ENCODE results near the gene CFAP58.

Gene CFAP58

DNA sequence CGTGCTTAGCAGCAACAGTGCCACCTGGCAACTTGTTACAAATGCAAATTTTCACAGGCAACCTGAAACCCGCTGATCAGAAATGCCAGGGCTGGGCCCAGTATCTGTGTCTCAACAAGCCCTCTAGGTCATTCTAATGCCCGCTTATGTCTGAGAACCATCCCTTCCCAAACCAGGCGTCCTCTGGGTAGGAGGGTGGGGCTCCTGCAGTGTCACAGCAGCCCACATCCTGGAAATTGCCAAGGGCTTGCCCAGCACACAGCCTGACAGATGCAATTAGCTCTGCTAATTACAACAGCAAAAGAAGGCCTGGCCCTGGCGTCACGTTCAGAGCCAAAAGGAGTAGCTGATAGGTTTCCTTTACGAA, 31.2 kb upstream of the CFAP58 start:
- DNase-seq, result peak; percentile 40 to 72 (median 62)

DNA sequence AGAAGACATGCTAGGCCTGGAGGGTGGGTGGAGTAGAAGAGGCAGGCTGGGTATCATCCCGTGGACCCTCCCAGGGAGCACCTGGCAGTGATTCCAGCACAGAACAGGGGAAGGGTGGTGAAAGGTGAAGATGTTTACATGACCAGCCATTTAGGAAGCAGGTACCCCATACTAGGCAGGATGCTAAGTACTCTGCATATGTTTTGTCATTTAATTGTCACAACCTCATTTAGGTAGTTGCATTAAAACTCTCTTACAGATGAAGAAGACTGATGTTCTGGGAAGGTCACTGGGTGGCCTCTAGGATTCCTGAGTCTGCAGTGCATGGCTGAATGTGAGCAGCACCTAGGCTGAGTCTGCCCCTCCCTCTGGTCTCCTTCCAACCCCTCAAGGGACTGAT, 30.5 kb upstream of the CFAP58 start:
- no peak for DNase-seq

DNA sequence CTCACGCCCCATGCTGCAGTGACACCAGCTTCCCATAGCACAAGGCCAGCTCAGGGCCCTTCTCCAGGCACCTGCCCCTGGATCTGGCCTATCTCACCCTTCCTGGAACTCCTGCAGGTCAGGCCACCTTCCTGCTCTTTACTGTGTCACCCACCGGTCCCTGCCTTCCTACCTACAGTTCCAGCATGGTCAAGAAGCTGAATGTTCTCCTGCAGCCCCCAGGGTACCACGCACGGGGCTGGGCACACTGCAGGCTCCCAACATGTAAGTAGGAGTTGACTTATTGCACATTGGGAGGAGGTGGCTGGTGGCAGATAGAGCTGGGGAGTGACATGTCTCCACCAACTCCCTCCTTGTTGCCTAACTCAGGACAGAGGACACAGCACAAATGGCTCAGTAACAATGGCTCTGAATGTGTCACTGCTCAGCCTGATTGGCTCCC, 29.9 kb upstream of the CFAP58 start:
- DNase-seq, result peak; percentile 63 to 79 (median 76)

DNA sequence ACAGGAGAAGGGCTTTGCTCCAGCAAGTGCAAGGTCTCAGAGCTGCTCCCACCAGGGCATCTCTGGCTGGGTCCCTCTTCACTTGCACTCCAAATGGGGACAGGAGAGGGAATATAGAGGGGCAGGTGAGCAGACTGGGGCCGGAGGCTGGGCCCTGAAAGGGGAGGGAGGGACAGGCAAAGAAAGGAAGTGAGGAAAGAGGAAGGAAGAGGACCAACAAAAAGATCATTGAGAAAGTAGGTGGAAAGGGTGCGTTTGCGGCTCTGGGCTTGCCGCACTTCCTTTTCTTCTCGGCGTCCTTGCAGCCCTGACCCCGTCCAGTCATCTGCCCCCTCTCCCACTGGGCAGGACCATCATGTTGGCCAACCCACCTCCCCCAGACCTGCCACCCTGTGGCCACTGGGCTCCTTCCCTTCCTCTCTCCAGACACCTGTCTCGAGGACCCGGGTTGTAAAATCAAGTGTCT, 29.4 kb upstream of the CFAP58 start:
- DNase-seq, result peak; percentile 84 to 94 (median 90)

DNA sequence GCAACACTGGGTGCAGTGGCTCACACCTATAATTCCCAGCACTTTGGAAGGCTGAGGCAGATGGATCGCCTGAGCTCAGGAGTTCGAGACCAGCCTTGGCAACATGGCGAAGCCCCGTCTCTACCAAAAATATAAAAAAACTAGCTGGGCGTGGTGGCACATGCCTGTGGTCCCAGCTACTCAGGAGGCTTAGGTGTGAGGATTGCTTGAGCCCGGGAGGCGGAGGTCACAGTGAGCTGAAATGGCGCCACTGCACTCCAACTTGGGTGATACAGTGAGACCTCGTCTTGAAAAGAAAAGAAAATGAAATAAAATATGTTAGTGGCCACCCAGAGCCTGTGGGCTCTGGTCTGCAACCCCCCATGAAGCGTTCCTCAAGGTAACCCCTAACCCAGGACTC, 28.7 kb upstream of the CFAP58 start:
- no peak for DNase-seq

DNA sequence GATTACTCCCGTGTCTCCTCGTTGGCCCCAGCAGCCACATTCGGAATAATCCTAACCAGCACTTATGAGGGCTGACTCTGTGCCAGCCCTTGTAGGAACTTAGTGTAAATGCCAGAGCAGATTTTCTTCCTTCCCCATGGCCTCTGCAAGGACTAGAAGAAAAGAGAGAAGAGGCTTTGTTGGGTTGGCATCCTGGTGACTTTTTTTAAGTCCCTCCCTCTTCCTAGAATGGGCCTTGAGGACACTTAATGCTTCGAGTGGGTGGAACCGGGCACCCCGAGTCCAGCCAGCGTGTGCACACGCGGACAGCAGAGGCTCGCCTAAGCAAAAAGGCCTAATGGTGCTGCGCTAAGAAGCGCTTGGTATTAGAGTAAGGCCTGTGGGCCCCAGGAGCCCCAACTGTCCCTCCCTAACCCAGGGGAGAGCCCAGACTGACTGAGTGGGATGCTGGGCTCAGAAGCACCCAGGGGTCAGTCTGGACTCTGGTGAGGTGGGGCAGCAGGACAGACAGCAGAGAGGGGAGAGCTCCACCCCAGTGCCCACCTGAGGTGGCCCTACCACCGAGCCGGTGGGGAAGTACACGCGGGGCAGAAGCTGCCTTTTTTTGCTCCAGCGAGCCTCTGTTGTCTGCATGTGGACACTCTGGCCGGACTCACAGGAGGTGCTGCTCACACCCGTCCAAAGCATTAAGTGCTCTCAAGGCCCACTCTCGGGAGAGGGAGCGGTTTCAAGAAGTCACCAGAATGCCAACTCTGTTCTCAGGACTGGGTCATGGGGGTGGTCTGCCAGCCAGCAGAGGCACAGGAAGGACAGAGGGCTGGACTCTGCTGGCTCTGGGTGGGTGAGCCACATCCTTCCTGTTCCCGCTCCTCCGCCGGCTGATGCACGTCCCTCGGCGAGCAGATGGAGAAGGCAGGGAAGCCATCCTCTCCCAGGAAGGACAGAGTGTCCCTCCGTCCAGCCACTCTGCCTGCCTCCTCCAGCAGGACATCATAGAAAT, 27.9 kb upstream of the CFAP58 start:
- DNase-seq, result peak; percentile 76 to 89 (median 87)

DNA sequence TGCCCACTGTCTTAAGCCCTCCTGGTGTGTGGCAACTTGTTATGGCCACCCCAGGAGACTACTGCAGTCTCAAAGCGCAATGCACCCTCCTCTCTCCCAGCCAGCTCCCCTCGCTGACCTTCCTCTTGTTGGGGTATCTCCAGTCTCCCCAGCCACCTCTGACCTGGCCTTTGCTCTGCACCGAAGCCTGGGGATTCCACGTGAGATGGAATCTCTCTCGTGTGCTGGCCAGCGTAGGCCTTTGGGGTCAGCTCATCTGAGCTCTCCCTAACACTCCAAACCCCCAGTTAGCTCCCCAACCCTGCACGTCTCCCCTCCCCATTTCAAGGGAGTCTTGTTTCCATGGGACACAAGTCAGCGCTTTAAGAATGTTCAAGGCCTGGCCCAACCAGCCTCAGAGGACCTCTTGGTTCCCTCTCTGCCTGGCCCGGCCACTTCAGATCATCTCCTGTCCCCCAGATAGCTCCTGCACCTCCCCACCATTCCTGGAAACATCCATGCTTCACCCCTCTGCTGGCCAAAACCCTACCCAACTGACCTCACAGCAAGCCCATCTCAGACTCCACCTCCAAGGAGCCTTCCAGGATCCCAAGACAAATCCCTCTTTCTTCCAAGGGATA, 26.5 kb upstream of the CFAP58 start:
- peak in 1 of 4 experiments; percentile 3 for DNase-seq

DNA sequence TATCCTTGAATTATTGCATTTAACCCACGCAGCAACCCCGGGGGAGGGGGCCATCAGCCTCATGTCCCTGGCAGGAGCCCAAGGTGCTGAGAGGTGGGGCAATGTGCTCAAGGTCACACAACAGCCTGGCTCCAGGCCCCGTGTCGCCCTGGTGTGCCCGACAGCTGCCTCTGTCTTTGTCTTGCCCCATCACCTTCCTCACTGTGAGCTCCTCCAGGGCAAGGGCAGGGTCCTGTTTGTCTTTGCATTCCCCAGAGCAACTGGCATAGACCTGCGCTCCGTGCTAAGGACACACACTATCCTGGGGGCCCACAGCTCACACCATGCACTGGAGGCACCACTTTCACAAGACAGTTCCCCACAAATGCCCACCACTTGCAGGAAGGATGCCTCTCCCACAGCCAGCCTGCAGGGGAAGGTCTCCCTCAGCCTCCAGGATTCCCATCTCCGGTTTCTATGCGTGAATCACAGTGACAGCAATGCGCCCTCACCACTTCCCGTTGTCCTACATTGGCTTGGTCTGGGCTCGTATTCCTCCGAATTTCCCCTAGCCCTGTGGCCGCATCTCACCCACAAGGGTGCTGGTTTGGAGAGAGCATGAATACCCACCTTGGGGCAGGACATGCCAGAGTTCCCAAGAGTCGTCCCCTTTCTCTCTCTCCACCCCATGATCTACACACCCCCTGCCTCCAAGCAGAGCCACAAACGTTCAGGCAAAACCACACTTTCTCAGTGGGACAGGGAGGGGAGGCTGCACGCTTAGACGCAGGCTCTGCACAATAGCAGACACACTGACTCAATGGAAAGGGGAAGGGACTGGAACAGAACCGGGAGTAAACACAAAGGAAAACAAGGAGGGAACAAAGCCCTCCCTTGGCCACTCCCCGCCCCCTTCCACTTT, 25.6 kb upstream of the CFAP58 start:
- DNase-seq, result peak; percentile 87 to 94 (median 90)

DNA sequence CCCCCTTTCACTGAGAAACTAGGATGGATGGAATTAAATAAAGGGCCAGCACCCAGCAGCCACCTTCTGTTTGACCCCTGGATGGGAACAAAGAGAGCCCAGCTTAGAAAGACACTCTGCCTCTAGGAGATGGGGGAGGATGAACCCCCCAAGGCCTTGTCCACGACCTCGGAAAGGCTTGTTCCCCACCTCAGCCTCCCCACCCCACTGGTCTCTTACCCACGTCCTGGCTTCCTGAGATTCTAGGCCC, 25.1 kb upstream of the CFAP58 start:
- DNase-seq, result no peak

DNA sequence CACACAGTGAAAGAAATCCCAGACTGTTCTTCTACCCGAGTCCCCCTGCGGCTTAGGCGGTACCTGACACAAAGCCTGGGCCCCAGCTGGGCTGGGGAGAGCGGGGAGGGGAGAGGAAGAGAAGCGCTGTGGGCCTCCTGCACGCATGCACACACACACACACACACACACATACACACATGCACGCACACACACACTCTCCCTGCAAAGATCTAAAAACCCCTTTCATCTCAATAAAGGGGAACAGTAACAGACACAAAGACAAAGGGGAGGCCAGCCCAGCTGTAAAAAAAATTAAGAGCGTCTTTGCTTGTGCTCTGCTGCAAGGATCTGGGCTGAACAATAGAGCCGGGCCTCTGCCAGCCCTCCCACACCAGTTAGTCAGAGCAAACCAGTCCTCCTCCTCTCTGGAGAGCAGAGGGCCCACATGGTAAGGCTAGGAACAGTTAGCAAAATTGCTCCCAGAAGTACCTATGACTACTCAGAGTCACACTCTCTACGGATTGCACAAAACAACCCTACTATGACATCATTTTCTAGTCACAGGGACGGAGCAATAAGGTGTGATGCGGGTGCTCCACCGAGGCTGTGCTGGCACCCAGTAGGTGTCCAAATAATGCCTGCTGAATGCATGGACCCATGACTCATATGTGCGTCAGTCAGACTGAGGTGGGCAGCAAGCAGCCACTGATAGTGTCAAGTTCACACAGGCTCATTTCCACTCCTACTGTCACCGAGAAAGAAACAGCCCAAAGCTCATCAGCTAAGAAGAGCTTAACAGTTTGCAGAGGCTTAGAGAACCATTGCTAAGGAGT, 24.5 kb upstream of the CFAP58 start:
- peak; percentile 90 to 98 (median 92) for DNase-seq

DNA sequence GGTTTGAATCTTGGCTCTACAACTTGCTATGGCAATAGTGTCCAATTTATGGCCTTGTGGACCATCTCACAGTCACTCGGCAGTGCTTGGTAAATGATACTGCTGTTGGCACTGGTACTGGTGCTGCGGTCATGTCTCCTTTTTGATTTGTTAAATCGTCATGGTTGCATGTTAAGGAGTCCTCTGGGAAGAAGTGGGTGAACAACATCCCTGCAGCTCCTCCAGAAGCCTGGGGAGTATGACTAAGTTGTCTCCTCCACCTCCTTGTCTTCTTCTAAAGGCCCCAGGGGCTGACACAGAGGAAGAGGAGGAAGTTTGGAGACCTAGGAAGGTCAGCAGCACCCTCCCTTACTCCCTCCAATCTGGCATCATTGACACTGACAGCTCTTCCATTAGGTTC, 23.9 kb upstream of the CFAP58 start:
- DNase-seq, result peak; percentile 62 to 87 (median 72)

DNA sequence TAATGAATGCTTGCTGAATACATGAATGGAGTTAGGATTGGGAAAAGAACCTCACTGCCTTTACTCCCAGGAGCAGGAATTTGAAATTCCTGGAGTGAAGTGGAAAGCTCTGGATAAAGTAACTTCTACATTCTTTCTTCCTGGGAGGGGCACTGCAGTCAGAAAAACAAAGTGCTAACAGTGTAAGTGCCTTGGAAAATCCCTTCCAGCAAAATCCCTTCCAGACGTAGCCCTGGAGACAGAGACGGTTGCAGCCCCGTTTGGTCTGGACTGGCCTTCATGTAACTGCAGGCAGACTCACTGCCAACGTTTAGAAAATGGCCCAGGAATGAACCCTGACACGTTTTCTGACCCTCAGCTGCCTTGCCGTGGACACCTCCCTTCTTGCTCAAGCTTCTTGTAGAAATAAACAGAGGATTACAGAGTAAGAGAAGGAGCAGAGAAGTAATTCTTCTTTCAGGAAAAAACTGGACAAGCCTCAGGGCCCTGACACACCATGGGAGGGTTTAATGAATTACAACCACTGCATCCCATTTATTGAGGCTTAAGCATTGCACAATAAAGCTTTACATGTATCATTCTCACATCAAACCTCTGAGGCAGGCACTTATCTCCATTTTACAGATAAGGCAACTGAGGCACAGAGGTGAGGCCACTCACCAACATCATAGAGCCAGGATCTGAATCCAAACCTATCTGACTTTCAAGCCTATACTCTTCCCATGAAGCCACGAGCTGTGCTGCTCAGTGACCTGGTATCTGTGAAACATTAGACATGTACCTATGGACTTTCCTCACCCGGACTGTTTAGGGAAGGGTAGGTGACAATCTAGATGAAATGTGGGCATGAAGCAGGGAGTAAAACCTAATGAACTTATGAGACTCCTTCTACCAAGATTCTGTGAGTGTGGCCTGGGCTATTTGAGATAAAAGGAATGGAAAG, 23.2 kb upstream of the CFAP58 start:
- peak; percentile 30 to 56 (median 49) for DNase-seq

DNA sequence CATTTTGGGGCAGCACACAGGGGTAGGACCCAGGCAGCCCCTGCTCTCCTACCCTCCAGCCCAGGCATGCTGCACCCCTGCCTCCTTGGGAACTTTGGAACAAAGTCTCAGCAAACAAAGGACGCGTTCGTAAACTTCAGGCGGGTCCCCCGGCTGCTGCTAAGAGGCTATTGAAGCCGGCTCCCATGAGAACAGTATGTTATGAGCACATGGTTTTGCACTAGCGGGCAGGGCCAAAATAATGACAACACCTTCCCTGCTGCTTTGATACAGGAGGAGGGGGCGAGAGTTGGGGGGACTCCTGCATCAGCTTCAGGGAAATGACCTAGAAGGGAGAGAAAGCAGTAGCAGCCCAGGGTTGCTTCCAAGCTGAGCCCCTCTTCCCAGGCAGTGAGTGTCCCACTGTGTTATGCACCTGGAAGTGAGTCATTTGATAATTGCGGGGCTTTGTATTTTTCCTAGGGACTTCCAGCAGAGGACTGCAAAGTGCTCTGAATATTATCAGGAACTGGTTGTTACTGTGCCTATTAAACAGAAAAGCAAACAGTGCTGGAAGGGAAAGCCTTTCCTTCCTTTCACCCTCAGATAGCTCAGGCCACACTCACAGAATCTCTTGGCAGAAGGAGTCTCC, 22.3 kb upstream of the CFAP58 start:
- peak in 1 of 4 experiments; percentile 3 for DNase-seq

DNA sequence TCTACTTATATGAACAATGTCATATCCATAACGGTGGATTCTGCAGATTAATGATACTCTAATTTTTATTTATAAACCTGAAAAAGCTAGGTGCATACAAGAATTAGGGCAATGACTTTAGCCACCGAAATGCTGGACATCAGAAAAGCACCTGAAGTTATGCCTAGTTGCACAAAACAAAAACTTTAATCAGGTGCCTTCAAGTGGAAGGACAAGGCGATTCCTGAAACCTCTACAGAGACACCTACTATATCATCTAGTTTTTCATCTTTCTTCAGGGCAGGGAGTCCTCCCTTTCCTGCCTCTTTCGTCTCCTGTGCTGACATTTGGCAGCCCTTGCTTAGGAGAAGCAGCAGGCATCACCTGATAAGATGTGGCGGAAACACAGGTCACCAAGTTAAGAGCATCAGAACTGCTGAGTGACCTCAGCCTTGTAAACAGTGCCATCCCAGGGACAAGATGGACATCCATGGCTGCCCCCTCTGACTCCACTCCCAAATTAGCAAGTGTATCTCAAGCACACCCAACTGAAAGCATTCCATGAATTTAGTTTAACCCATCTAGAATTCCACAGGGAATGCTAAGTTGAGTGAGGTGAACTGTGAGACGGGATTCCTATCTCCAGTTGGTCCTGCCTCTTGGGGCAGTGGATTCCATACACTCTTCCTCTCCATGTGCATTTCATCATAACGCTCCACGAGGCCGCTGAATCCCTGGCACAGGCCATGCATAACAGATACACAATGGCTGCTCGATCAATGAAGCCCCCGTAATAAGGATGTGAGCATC, 21.2 kb upstream of the CFAP58 start:
- peak in 1 of 4 experiments; percentile 2 for DNase-seq

DNA sequence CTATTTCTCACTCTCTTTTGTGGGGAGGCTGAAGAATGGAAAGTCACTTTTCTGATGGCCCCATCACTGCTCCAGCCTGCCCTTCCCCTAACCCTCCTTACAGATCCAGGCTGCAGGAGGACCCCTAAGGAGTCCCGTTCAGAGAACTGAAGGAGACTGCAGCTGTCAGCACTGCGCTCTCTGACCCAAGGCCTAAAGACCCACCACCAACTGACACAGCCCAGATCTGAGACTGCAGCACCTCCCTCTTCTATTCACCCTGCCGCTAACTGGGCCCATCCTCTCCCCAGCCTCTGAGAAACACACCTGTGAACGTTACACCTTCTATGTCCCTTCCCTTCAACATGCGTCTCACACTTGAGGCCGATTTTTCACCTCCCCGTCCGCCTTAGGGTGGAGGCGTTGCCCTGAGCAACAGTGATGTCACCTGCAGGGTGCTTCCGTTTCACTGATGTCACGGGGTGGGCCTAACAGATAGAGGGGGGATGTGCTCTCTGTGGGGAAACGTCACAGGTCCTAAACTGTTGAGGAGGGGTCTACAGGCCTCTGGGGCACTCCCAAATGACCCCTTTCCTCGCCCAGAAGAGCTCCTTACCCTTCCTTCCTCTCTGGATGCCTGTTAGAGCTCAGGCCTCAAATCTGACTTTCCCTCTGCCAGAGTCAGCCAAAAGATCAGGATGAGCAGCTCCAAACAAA, 20.5 kb upstream of the CFAP58 start:
- peak in 1 of 4 experiments; percentile 2 for DNase-seq

DNA sequence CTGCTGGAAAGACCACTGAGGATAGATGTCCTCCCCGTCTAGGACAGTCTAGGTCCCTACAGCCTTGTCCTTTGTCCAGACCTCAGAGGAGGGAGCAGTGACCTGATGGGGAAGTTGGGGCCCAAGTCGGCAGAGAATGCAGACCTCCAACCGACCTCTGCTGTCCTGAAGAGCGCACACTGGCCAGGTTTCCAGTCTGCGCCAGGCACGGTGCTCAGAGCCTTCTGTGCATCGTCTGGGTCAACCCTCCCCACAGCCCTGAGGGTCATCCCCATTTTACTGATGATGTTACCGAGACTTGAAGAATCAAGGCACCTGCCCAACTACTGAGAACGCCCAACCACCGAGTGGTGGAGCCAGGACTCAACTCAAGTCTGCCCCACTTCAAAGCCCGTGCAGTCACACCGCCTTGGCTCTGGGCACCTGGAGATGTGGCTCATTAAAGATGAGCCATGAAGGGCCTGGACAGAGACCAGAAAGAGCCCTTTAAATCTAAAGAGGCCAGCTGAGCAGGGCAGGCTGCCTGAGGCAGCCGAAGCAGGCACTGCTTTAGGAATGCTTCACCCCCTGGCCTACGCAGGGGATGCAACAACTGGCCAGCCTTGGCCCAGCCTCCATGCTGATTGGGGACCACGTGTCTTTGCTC, 19.8 kb upstream of the CFAP58 start:
- peak in 1 of 4 experiments; percentile 3 for DNase-seq

DNA sequence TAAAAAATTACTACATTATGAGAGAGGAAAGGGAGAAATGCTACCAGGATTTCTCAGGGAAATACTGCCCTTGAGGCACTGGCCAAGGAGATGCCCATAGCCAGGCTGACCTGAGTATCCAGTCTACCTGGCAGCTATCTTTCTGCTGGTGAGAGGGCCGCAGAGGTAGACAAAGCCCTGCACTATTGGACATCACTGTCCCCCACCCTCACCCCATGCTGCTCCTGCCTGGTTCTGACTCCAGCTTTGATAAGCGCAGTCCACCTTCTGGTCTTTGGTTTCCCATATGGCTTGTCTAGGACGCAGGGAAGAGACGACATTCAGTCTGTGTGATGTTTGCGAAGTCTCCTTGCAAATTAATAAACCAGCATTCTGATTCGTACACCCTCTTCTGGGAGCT, 19.1 kb upstream of the CFAP58 start:
- no peak for DNase-seq

DNA sequence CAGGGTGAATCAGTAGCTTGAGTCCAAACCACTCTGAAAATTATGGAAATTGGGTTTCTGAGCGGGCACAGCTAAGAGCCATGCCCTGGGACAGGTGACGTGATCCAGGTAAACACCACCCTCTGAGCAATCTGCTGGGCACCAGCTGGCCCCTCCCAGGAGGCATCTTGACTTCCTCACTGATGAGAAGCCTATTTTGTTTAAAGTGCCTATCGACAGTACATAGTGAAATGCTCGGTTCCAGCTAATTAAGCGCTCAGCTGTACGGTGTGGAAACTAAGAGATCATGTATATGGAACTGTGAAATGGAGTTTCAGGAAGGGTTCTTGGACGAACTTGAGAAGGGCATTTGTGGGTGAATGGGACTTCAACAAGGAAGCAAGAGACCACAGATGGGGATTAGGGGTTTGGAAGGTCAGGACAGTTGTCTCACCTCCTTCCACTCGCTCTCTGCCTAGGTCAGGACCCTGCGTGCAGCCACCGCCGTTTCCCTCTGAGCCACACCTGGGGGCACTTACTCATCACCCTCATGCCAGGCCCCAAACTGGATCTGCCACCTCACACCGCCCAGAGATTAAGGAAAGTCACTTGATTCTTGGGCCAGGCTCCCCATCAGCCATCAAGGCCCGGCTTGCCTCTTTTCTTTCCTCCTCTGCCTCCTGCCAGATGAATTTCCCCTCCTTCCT, 18.5 kb upstream of the CFAP58 start:
- DNase-seq, result peak in 1 of 4 experiments; percentile 4

Measured in suppressor macrophage (primary cell).